Measurements from ENCODE around the gene CDH12. TPM values are rescaled to one million over a fixed set of nuclear protein-coding genes. Genes with fewer than 3 reads are reported as not detected.

The CDH12 gene
- total RNA-seq, 1 experiment from 2014 or later, result not detected

DNA sequence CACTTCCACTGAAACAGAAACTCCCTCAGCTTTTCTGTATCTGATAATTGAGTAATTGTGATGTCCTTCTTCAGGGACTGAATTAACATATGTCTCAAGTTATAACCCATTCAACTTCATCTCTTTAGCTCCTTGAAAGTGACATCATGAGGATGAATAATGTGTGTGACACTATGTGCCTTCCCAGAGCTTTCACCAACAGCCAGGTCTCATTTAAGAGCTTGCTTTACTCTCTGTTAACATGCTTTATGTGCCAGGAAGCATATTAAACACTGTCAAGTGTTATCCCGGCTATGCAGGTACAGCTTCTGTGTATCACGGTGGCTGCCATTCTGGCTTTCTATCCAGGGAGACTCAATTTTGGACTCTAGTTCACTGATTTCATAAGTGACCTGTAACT lies 799.9 kb downstream of the CDH12 start:
- Histone ChIP-seq H4K91ac (ENCODE audit: insufficient read length, low read depth, low read length) (no peak overlapping the region), H3K79me2 (ENCODE audit: insufficient read depth, low read length) (no peaks in the 10 kb centered on the region), H3T11ph (ENCODE audit: low read length) (no peak overlapping the region), H4K5ac (ENCODE audit: insufficient read length, low read depth, low read length) (no peak overlapping the region), H3K23me2 (ENCODE audit: insufficient read length, low read depth, low read length, poor library complexity, severe bottlenecking) (no peaks in the 10 kb centered on the region), H3K23ac (ENCODE audit: insufficient read length, low read depth, low read length) (no peak overlapping the region), H3K79me1 (ENCODE audit: insufficient read depth, low read depth, low read length, poor library complexity, severe bottlenecking) (no peaks in the 10 kb centered on the region), H3K9ac (ENCODE audit: extremely low read depth, insufficient read length, low read length) (no peak overlapping the region), H3K27ac (ENCODE audit: insufficient read length, low read depth, low read length) (no peak overlapping the region), H3K4me2 (ENCODE audit: insufficient read depth, insufficient read length, low read length) (no peak overlapping the region), H3K4ac (ENCODE audit: low read depth, low read length) (no peak overlapping the region), H2BK5ac (ENCODE audit: insufficient read length, low read length) (no peak overlapping the region), H2BK15ac (ENCODE audit: low read depth, low read length) (no peak overlapping the region), H2BK12ac (ENCODE audit: insufficient read length, low read depth, low read length) (no peak overlapping the region), H2AK5ac (ENCODE audit: insufficient read length, low read length) (no peak overlapping the region), H2BK20ac (ENCODE audit: low read depth, low read length, poor library complexity, severe bottlenecking) (no peak overlapping the region), H3K4me1 (ENCODE audit: insufficient read depth, low read length) (no peaks in the 10 kb centered on the region), H4K20me1 (ENCODE audit: control insufficient read depth, insufficient read depth, insufficient read length) (no peaks in the 10 kb centered on the region), H3K14ac (ENCODE audit: insufficient read depth, low read length) (no peak overlapping the region), H4K8ac (replicated peaks; ENCODE audit: insufficient read length, low read depth, low read length) (no peak overlapping the region), H2BK120ac (ENCODE audit: low read depth, low read length, poor library complexity, severe bottlenecking) (no peak overlapping the region), H3K56ac (ENCODE audit: insufficient read length, low read depth, low read length) (no peak overlapping the region), H3K9me3 (ENCODE audit: control insufficient read depth, low read depth, low read length) (no peaks in the 10 kb centered on the region), H3K27me3 (ENCODE audit: insufficient read depth, low read length) (no peaks in the 10 kb centered on the region), H3K18ac (ENCODE audit: insufficient read length, low read depth, low read length) (no peak overlapping the region), H2AFZ (ENCODE audit: low read length) (no peak overlapping the region)
- no peak overlapping the region for H3K27ac Mint-ChIP-seq
- H3K36me3 Mint-ChIP-seq (ENCODE audit: insufficient read depth in 1 of 3, low read depth in 3 of 3), result no peaks in the 10 kb centered on the region
- no peaks in the 10 kb centered on the region for H3K27me3 Mint-ChIP-seq (ENCODE audit: low read depth)
- TF ChIP-seq, protein P1, sequence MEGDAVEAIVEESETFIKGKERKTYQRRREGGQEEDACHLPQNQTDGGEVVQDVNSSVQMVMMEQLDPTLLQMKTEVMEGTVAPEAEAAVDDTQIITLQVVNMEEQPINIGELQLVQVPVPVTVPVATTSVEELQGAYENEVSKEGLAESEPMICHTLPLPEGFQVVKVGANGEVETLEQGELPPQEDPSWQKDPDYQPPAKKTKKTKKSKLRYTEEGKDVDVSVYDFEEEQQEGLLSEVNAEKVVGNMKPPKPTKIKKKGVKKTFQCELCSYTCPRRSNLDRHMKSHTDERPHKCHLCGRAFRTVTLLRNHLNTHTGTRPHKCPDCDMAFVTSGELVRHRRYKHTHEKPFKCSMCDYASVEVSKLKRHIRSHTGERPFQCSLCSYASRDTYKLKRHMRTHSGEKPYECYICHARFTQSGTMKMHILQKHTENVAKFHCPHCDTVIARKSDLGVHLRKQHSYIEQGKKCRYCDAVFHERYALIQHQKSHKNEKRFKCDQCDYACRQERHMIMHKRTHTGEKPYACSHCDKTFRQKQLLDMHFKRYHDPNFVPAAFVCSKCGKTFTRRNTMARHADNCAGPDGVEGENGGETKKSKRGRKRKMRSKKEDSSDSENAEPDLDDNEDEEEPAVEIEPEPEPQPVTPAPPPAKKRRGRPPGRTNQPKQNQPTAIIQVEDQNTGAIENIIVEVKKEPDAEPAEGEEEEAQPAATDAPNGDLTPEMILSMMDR (conservative IDR thresholded peaks at IDR 0.05), result no peak
- WGBS (ENCODE audit: extremely low coverage, insufficient read length, low lambda C conversion rate), result no CpG with 5 or more reads among the region's 2 CpGs
- peaks cover 4 to 8% of the 10 kb centered on the region in 2 experiments; a peak in 3 of 4 replicates for H3K4me1 Mint-ChIP-seq
- no peaks in the 10 kb centered on the region for H3K9me3 Mint-ChIP-seq
- DNase-seq, result no peak
- H3K4me3 Mint-ChIP-seq, result no peak overlapping the region
